T1000 (cell line): ENCODE data around the gene KIF3B.
"Not testable (repeated sequence)": the region's sequence is repeated elsewhere in the genome, so short reads cannot be mapped to it uniquely, and the experiment has no call there.

Source experiments
- DNase-seq: peaks from one replicate; lab custom pipeline; 2025; ENCODE audit warnings: mixed read lengths; lab: John Stamatoyannopoulos, UW

The KIF3B gene

DNA sequence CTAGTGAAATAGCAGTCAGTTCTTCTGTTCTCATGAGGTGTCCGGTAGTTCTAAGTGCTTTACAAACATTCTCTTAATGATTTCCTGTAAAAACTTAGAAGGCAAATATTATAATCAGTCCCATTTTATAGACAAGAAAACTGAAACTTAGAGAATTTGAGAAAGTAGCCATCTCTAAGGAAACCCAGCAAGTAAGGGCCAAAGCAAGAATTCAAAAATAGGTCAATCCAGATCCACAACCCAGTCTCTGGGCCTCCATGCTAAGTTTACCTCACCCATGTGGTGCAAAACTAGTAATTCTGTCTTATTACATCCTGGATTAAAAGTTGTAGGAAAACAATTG, 53.1 kb downstream of the KIF3B start:
- no peak for DNase-seq

GRCh38 chr20:32332614-32333013, 55.2 kb downstream of the KIF3B start:
- DNase-seq, result no peak

DNA sequence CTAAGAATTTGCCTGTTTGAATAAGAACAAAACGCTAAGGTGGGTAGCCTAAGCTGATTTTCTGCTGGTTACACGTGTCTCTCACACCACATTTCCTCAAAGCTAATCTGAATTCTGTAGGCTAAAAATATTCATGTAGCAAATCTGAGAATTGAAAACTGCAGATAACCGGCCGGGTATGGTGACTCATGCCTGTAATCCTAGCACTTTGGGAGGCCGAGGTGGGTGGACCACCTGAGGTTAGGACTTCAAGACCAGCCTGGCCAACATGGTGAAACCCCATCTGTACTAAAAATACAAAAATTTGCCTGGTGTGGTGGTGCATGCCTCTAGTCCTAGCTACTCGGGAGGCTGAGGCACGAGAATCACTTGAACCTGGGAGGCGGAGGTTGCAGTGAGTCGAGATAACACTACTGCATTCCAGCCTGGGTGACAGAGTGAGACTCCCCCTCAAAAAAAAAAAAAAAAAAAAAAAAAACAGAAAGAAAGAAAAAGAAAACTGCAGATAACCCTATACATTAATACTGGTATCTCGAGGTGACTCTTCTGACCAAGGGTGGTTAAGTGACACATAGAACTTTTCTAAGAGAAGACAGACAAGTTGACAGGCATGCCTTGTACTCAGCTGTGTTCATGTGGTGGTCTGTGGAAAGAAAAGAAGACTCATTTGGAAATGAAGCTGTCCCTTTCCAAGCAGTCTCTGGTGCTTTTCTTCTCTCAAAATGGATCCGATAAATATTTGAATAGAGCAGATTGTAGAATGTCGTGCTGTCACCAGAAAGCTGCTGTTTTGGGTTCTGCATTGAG, 55.9 kb downstream of the KIF3B start:
- DNase-seq, result no peak

- DNase-seq, result no peak
Observed at GRCh38 chr20:32333988-32334885, 56.8 kb downstream of the KIF3B start.

GRCh38 chr20:32336918-32337347, 59.5 kb downstream of the KIF3B start:
- DNase-seq, result no peak

- no peak for DNase-seq
Observed at GRCh38 chr20:32337937-32338661, 60.6 kb downstream of the KIF3B start.

DNA sequence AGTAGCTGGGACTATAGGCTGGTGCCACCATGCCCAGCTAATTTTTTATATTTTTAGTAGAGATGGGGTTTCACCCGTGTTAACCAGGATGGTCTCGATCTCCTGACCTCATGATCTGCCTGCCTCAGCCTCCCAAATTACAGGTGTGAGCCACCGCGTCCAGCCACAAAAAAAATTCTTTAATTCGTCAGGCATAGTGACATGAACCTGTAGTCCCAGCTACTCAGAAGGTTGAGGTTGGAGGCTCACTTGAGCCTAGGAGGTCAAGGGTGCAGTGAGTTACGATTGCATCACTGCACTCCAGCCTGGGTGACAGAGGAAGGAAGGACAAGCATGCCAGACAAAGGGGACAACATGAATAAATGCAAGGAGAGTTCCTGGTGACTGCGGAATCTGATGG, 61.2 kb downstream of the KIF3B start:
- DNase-seq, result no peak

DNA sequence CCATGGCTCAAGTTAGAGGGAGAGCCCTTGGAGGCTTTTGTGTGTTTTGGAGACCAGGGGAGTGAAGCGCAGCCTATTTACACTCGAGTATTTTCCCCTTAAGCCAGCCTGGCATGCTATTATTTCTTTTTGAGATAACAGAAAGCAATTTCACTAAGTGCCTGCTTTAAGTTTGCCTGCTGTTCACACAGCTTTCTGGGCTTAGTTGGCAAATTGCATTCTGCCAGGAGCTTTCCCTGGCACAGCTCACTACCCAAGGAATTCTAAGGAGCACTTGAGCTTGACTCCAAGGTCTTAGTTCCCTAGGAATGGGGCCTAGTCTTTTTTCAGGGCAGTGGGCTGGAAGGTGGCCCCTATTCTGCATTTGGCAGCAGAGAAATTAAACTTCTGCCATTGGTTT, 61.7 kb downstream of the KIF3B start:
- no peak for DNase-seq

DNA sequence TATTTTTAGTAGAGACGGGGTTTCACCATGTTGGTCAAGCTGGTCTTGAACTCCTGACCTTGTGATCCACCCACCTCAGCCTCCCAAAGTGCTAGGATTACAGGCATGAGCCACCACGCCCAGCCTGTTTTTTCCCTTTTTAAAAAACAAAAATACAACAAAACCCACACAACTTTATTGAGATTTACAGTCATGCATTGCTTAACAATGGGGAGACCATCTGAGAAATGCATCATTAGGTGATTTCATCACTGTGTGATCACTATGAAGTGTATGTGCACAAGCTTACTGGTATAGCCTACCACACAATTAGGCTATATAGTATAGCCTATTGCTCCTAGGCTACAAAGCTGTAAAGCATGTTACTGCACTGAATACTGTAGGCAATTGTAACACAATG, 63.6 kb downstream of the KIF3B start:
- DNase-seq, result not testable (repeated sequence)

GRCh38 chr20:32343439-32343838, 66.0 kb downstream of the KIF3B start:
- peak; percentile 9 for DNase-seq

GRCh38 chr20:32344835-32345506, 67.5 kb downstream of the KIF3B start:
- no peak for DNase-seq

DNA sequence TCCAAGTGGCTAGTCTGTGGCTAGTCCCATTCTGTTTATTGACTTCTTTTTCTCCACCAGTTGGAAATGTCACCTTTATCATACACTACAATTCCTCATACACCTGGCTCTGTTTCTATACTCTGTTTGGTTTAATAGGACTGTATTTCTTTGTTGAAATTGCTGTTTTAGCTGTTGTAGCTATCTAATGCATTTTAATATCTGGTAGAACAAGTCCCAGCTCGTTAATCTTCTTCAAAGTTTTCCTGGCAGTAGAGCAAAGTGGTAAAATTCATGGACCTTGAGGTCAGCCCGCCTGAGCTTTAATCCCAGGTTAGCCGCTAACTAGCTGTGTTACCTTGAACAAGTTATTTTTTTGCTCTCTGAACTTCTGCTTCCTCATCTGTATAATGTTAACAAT, 70.8 kb downstream of the KIF3B start:
- no peak for DNase-seq

DNA sequence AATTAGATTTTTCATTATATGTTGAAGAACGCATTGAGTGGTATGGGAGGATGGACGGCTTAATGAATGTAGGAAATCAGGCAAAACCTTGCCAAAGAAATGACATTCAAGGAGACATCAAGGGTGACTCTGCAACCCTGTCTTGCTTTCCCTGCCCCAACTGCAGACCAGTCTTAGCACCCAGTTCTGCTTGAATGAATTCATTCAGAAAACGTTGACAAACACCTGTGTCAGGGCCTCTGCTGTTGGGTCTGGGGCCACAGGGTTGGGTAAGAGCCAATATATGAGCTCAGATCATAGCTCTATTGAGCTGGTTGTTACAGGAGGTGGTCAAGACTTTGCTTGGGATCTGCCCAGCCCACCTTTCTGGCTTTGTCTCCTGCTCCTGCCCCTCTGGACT, 73.0 kb downstream of the KIF3B start:
- no peak for DNase-seq

- DNase-seq, result no peak
Observed at GRCh38 chr20:32352121-32352720, 74.8 kb downstream of the KIF3B start.

DNA sequence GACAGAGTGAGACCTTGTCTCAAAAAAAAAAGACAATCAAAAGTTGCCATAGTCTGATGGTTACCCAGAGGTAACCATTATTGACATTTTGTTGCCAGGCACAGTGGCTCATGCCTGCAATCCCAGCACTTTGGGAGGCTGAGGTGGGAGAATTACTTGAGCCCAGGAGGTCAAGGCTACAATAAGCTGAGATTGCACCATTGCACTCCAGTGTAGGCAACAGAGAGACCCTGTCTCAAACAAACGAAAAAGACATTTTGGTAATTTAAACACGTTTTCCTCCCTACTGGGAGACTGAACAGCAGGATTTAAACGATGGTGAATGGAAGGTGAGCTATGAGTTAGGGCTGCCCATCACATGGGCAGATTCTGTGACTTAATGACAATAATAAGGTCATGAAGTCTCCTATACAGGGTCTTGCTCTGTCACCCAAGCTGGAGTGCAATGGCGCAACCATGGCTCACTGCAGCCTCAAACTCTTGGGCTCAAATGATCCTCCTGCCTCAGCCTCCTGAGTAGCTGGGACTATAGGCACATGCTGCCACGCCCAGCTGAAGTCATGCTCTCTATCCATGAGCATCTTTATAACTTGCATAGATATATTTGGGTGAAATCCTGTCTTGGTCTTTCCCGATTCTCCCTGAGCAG, 76.5 kb downstream of the KIF3B start:
- DNase-seq, result no peak

DNA sequence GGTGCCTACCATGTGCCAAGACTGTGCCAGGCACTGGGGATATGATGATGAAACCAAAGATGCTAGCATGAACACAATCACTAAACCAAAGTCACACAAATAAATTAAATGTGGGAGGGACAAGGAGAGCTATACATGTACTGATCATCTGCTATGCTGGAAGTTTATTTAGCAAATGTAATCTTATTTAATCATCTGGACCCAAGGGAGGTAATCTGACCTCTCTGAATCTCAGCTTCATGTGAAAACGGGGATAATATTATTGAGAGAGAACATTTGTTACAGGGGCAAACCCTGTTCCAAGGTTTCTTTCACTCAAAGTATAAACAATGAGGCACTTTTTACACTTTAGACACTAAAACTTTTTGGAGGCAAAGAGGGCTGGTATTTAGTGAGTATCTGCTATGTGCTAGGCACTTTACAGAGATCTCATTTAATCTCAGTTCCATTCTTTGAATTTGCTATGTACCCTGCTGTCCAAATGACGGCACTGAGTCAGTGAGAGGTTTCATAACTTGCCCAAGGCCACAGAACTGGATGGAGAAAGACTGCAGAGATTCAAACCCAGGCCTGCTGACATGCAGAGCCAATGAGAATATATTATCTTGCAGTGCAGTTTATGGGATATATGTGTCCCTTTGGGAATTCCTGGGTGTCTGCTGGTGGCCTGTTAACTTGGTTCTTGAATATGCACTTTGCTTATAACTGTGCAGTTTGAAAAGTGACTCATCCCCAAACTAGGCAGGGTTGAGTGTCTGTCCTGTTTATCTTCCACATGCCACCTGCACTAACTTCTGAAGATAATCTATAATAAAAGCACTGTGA, 77.4 kb downstream of the KIF3B start:
- DNase-seq, result peak; percentile 66

DNA sequence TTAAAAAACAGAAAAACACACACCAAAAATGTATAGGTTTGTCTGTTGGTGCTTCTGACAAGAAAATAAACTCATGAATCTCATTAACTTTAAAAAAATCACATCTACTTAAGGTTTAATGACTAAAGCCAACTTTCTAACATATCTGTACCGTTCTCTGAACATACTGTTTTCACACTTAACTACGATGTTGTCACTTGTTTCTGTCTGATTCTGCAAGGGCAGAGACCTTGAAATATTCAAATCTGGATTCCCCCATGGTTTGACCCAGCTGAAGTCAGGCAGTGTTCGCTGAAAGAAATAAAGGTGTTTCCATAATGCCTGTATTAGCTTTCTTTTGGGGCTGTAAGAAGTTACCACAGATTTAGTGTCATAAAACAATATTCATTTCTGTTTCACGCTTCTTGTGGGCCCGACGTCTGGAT, 78.0 kb downstream of the KIF3B start:
- DNase-seq, result no peak

GRCh38 chr20:32355907-32356621, 78.6 kb downstream of the KIF3B start:
- DNase-seq, result not testable (repeated sequence)

DNA sequence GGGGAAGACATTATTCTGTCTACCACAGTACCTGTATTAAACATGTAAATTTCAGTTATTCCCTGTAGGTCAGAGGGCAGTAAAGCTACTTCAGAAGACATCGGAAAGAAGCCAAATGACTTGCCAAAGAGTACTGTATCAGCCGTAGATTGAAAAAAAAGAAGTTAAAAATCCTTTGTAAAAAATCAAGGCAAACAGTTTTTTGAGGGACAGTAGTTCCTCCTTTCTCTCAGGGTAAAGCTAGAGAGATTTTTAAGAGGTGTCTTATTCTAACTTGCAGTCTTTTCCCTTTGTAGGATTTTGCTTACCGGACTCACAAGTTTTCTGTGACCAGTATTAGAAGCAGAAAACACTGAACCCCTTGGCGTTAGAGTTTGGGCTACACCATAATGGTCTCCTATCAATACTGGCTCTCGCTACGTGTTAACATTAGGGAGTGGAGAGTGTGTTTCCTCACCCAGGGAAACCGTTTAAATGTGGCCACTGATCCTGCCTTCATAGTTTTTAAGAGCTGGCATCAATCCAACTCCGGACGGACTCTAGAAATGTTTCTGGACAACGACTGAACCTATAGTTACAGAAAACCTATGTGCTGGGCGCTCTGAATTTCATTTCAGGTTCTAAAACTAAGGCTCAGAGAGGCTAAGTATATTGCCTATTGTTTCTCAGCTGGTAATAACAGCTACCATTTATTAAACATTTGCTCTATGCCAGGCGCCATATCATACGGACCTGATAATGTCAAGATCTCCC, 79.3 kb downstream of the KIF3B start:
- no peak for DNase-seq
